HG03066 (cell line): ENCODE measurements around the gene ENTPD1.
A peak's percentile ranks its signal among the peaks of the same experiment; 100 is the strongest.
"Not testable (repeated sequence)": the region's sequence is repeated elsewhere in the genome, so short reads cannot be mapped to it uniquely, and the experiment has no call there.

Experiments
- ATAC-seq: cut with Tn5 transposase; IDR thresholded peaks from one replicate; pipeline ENCODE4 v1.9.1; 2021; ENCODE audit warnings: low read depth; ENCODE audit not compliant: unreplicated experiment

ENTPD1 gene

GRCh38 chr10:95907456-95908253, 151.7 kb downstream of the ENTPD1 start, which contains the start of gene CC2D2B:
Gene CC2D2B (plus strand): TSS chr10:95907975. CDS start chr10:95911324, 3,349 bp downstream.
- ATAC-seq = peak; percentile 88

- no peak for ATAC-seq
Measured at GRCh38 chr10:95908450-95908849, 152.5 kb downstream of the ENTPD1 start.

- no peak for ATAC-seq
Measured at GRCh38 chr10:95909561-95909960, 153.6 kb downstream of the ENTPD1 start.

- not testable (repeated sequence) for ATAC-seq
Measured at GRCh38 chr10:95916039-95916438, 160.1 kb downstream of the ENTPD1 start.
